22Rv1 (cell line): ENCODE results near the gene STS.
A peak's percentile ranks its signal among the peaks of the same experiment; 100 is the strongest.

Experiments used
- H3K27ac ChIP-seq: fragments of 450-650 bp; 2 replicates; pipeline ENCODE4 v1.5.1; 2017
- ZFX ChIP-seq: fragments of 450-650 bp; IDR thresholded peaks from 2 replicates; pipeline ENCODE4 v1.6.1; 2017; ENCODE audit warnings: antibody characterized with exemption, borderline replicate concordance
- TF ChIP-seq, protein P1 (sequence below): fragments of 450-650 bp; IDR thresholded peaks from 2 replicates; pipeline ENCODE4 v1.5.1; 2017; ENCODE audit warnings: mild to moderate bottlenecking

Gene STS

GRCh38 chrX:7184816-7185215 lies 37.3 kb downstream of the STS start:
- TF ChIP-seq ZFX, result no peak
- TF ChIP-seq, protein P1, sequence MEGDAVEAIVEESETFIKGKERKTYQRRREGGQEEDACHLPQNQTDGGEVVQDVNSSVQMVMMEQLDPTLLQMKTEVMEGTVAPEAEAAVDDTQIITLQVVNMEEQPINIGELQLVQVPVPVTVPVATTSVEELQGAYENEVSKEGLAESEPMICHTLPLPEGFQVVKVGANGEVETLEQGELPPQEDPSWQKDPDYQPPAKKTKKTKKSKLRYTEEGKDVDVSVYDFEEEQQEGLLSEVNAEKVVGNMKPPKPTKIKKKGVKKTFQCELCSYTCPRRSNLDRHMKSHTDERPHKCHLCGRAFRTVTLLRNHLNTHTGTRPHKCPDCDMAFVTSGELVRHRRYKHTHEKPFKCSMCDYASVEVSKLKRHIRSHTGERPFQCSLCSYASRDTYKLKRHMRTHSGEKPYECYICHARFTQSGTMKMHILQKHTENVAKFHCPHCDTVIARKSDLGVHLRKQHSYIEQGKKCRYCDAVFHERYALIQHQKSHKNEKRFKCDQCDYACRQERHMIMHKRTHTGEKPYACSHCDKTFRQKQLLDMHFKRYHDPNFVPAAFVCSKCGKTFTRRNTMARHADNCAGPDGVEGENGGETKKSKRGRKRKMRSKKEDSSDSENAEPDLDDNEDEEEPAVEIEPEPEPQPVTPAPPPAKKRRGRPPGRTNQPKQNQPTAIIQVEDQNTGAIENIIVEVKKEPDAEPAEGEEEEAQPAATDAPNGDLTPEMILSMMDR, result no peak
- H3K27ac ChIP-seq, result no peak overlapping the region

- TF ChIP-seq, protein P1, result no peak
- TF ChIP-seq ZFX, result no peak
- H3K27ac ChIP-seq, result no peak overlapping the region
Measured at GRCh38 chrX:7188672-7189071, 41.2 kb downstream of the STS start.

DNA sequence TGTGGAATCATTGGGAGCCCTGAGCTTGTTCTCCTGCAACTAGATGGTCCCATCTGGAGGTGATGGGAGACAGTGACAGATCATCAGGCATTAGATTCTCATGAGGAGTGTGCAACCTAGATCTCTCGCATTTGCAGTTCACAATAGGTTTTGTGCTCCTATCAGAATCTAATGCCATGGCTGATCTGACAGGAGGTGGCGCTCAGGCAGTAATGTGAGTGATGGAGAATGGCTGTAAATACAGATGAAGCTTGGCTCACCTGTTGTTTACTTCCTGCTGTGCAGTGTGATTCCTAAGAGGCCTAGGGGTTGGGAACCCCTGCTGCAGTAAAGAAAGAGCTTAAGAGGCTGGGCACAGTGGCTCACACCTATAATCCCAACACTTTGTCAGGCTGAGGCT lies 42.6 kb downstream of the STS start:
- H3K27ac ChIP-seq, result no peak overlapping the region
- TF ChIP-seq ZFX, result no peak
- TF ChIP-seq, protein P1, result no peak

- no peak overlapping the region for H3K27ac ChIP-seq
- no peak for TF ChIP-seq ZFX
- TF ChIP-seq, protein P1, result peak; percentile 31
Measured at GRCh38 chrX:7191681-7192110, 44.2 kb downstream of the STS start.

DNA sequence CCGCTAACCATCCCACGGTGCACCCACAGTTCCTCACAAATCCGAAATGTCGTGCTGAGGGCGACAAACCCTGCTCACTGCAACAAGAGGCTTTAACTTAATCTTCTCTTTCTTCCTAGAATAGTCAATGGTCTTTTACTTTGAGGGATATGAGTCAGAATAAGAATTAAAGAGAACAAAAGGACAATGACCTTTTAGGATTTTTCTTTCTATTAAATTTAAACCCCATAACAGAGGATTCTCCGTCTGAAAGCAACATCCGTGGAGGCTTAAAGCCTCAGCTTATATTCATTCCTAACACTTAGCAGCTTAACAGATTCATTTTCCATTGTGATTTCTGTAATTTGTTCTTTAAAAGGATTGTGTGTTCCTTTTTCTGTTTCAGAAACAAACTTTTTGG lies 45.4 kb downstream of the STS start:
- H3K27ac ChIP-seq, result no peak overlapping the region
- TF ChIP-seq ZFX, result no peak

- H3K27ac ChIP-seq, result no peak overlapping the region
- no peak for TF ChIP-seq ZFX
- TF ChIP-seq, protein P1, result no peak
Measured at GRCh38 chrX:7194606-7195005, 47.1 kb downstream of the STS start.
